Neural crest cell (in vitro differentiated cells): ENCODE results near the gene FBXL19. TPM values are rescaled to one million over a fixed set of nuclear protein-coding genes. Genes with fewer than 3 reads are reported as not detected.

Source experiments
- DNase-seq: peaks from one replicate; pipeline ENCODE4 v3.0.0; 2021; ENCODE audit warnings: low read depth, mixed read lengths, low spot score
- H3K27ac Mint-ChIP-seq: one replicate; pipeline ENCODE4 v1.8.0; 2021; ENCODE audit warnings: mild to moderate bottlenecking, mixed read lengths; ENCODE audit not compliant: unreplicated experiment
- H3K27me3 Mint-ChIP-seq: 2 replicates; pipeline ENCODE4 v1.8.0; 2021; ENCODE audit warnings: low read depth, mild to moderate bottlenecking, mixed read lengths
- H3K36me3 Mint-ChIP-seq: 2 replicates; pipeline ENCODE4 v1.8.0; 2021; ENCODE audit warnings: low read depth, mild to moderate bottlenecking, mixed read lengths
- H3K4me1 Mint-ChIP-seq: 2 replicates; pipeline ENCODE4 v1.8.0; 2021; ENCODE audit warnings: mixed read lengths
- H3K4me3 Mint-ChIP-seq: one replicate; pipeline ENCODE4 v1.8.0; 2021; ENCODE audit warnings: mild to moderate bottlenecking, mixed read lengths
- H3K9me3 Mint-ChIP-seq: 2 replicates; pipeline ENCODE4 v1.8.0; 2021; ENCODE audit warnings: mixed read lengths
- microRNA-seq: library from miRNA; unstranded; fragments of <30 nt; microRNA quantifications from one replicate; pipeline ENCODE4, GENCODE V29; 2020
- total RNA-seq: library from RNA; stranded (reverse); gene quantifications from 2 replicates; pipeline ENCODE4 v1.2.1, GENCODE V29; 2021
- TF ChIP-seq, protein P1 (sequence below): fragments of 200-600 bp; sonication (generic); conservative IDR thresholded peaks from 2 replicates; pipeline ENCODE4 v1.5.0; 2021; ENCODE audit warnings: antibody characterized with exemption, mild to moderate bottlenecking

Gene FBXL19
- total RNA-seq, 1 donor from 2014 or later: 84.7 TPM

- Mint-ChIP-seq H3K27ac (no peak overlapping the region), H3K4me3 (peak overlapping the region; percentile 73), H3K4me1 (peaks cover 5% of the 10 kb centered on the region), H3K27me3 (peaks cover 24% of the 10 kb centered on the region), H3K36me3 (peaks cover 3% of the 10 kb centered on the region), H3K9me3 (no peaks in the 10 kb centered on the region)
- no peak for DNase-seq
- TF ChIP-seq, protein P1, sequence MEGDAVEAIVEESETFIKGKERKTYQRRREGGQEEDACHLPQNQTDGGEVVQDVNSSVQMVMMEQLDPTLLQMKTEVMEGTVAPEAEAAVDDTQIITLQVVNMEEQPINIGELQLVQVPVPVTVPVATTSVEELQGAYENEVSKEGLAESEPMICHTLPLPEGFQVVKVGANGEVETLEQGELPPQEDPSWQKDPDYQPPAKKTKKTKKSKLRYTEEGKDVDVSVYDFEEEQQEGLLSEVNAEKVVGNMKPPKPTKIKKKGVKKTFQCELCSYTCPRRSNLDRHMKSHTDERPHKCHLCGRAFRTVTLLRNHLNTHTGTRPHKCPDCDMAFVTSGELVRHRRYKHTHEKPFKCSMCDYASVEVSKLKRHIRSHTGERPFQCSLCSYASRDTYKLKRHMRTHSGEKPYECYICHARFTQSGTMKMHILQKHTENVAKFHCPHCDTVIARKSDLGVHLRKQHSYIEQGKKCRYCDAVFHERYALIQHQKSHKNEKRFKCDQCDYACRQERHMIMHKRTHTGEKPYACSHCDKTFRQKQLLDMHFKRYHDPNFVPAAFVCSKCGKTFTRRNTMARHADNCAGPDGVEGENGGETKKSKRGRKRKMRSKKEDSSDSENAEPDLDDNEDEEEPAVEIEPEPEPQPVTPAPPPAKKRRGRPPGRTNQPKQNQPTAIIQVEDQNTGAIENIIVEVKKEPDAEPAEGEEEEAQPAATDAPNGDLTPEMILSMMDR: no peak
Measured at GRCh38 chr16:30997725-30998711, 74.6 kb downstream of the FBXL19 start.

Small RNA genes within 50 kb of the gene (microRNA-seq; reads per million reads assigned to microRNA genes)
- gene MIR4519 (not detected), gene MIR762 (not detected)

Other genes starting within 250 kb of the FBXL19 start
- gene SRCAP, start 224.4 kb upstream of the FBXL19 start, total RNA-seq: 94.5 and 100.0 TPM in 2 replicates
- gene PHKG2, start 175.1 kb upstream of the FBXL19 start, total RNA-seq: 39.2 and 40.8 TPM in 2 replicates
- gene CFAP119, start 161.5 kb upstream of the FBXL19 start, total RNA-seq: 14.4 and 18.5 TPM in 2 replicates
- gene RNF40, start 161.2 kb upstream of the FBXL19 start, total RNA-seq: 154 and 157 TPM in 2 replicates
- 41.0 and 41.4 TPM in 2 replicates for gene ZNF629, start 136.4 kb upstream of the FBXL19 start, total RNA-seq
- gene BCL7C, start 29.5 kb upstream of the FBXL19 start, total RNA-seq: 35.9 and 38.4 TPM in 2 replicates
- 1.6 and 2.6 TPM in 2 replicates for gene CTF1, start 27.0 kb upstream of the FBXL19 start, total RNA-seq
- 7.7 and 8.0 TPM in 2 replicates for gene ORAI3, start 25.5 kb downstream of the FBXL19 start, total RNA-seq
- gene SETD1A, start 34.2 kb downstream of the FBXL19 start, total RNA-seq: 33.4 and 35.2 TPM in 2 replicates
- 1.9 and 2.3 TPM in 2 replicates for gene HSD3B7, start 61.6 kb downstream of the FBXL19 start, total RNA-seq
- gene STX1B, start 87.1 kb downstream of the FBXL19 start, total RNA-seq: 12.1 and 14.1 TPM in 2 replicates
- 21.9 and 26.0 TPM in 2 replicates for gene STX4, start 110.0 kb downstream of the FBXL19 start, total RNA-seq
- gene ZNF668, start 150.7 kb downstream of the FBXL19 start, total RNA-seq: 16.8 and 19.7 TPM in 2 replicates
- 32.3 and 32.4 TPM in 2 replicates for gene ZNF646, start 150.8 kb downstream of the FBXL19 start, total RNA-seq
- 3.7 and 4.4 TPM in 2 replicates for gene PRSS53, start 165.4 kb downstream of the FBXL19 start, total RNA-seq
- gene VKORC1, start 171.2 kb downstream of the FBXL19 start, total RNA-seq: 62.4 and 70.1 TPM in 2 replicates
- 42.4 and 43.5 TPM in 2 replicates for gene BCKDK, start 184.8 kb downstream of the FBXL19 start, total RNA-seq
- gene KAT8, start 194.1 kb downstream of the FBXL19 start, total RNA-seq: 72.6 and 76.9 TPM in 2 replicates
- gene PRSS8, start 212.2 kb downstream of the FBXL19 start, total RNA-seq: not detected in 2 replicates
- 0.68 and 1.1 TPM in 2 replicates for gene PRSS36, start 226.5 kb downstream of the FBXL19 start, total RNA-seq